ENCODE data around the gene PTAR1. TPM values are rescaled to one million over a fixed set of nuclear protein-coding genes. Genes with fewer than 3 reads are reported as not detected.

The PTAR1 gene
- total and polyA plus RNA-seq, 10 donors: 6.3 to 122 (median 56.5) TPM

DNA sequence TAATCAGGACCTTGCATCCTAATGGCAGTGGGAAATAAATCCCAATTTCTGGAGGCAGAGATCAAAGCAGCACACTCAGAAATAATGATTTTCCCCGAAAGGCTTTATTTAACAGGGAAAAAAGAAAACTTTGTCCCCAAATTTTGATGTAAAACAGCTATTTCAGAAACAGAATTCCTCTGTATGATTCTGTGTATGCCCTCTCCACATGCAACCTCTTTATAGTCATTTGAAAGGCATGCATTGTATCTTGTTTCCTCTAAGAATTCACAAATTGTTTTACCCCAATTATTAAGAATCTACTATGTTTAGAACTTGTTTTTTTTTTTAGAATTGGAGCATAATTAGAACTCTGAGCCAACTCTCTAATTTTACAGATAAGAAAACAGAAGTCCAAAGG, 2.7 kb upstream of the PTAR1 start:
- TF ChIP-seq POLR2A (IDR thresholded peaks at IDR 0.05) (no peak), CTCF (IDR thresholded peaks at IDR 0.05 in 8 of 11, conservative IDR thresholded peaks at IDR 0.05 in 3 of 11) (no peak), POLR2AphosphoS5 (IDR thresholded peaks at IDR 0.05) (no peak)
- H3K36me3 ChIP-seq: no peaks in the 10 kb centered on the region
- no peaks in the 10 kb centered on the region for H3K9me3 ChIP-seq
- peaks cover 11 to 23% (median 19%) of the 10 kb centered on the region in 6 donors for H3K4me1 ChIP-seq
- DNase-seq: no peak
- 90 to 98% (median 91%) methylated on average over 1 of the region's 1 CpG for WGBS, 5 donors
- intact Hi-C loops (cut with DNase I; ENCODE audit: low total_unique reads): no loop called here
- no peak overlapping the region for H3K4me3 ChIP-seq
- no peaks in the 10 kb centered on the region for H3K27me3 ChIP-seq (replicated peaks in 1 of 7)
- H3K27ac ChIP-seq: no peak overlapping the region

GRCh38 chr9:69760278-69760610, 433 bp upstream of the PTAR1 start:
- WGBS, 5 donors: 15 to 31% (median 24%) methylated on average over 6 to 7 of the region's 7 CpGs
- H3K4me3 ChIP-seq: peak overlapping the region; percentile 41 to 97 (median 76)
- intact Hi-C loops (cut with DNase I; ENCODE audit: low total_unique reads): no loop called here
- no peaks in the 10 kb centered on the region for H3K36me3 ChIP-seq
- TF ChIP-seq CTCF (IDR thresholded peaks at IDR 0.05 in 8 of 11, conservative IDR thresholded peaks at IDR 0.05 in 3 of 11) (no peak), POLR2A (IDR thresholded peaks at IDR 0.05) (no peak), POLR2AphosphoS5 (IDR thresholded peaks at IDR 0.05) (no peak)
- peaks cover 11 to 46% (median 30%) of the 10 kb centered on the region in 6 donors for H3K4me1 ChIP-seq
- H3K9me3 ChIP-seq: no peaks in the 10 kb centered on the region
- no peak for DNase-seq
- H3K27ac ChIP-seq: peak overlapping the region; percentile 92 to 100 (median 98)
- no peaks in the 10 kb centered on the region for H3K27me3 ChIP-seq (replicated peaks in 1 of 7)

GRCh38 chr9:69759021-69759420, 790 bp downstream of the PTAR1 start:
- DNase-seq: no peak
- intact Hi-C loops (cut with DNase I; ENCODE audit: low total_unique reads): no loop called here
- TF ChIP-seq POLR2AphosphoS5 (IDR thresholded peaks at IDR 0.05) (no peak), CTCF (IDR thresholded peaks at IDR 0.05 in 8 of 11, conservative IDR thresholded peaks at IDR 0.05 in 3 of 11) (no peak), POLR2A (IDR thresholded peaks at IDR 0.05) (no peak)
- H3K4me1 ChIP-seq: peaks cover 11 to 53% (median 32%) of the 10 kb centered on the region in 6 donors
- H3K36me3 ChIP-seq: no peaks in the 10 kb centered on the region
- H3K4me3 ChIP-seq: peak overlapping the region; percentile 66 to 97 (median 78)
- H3K9me3 ChIP-seq: no peaks in the 10 kb centered on the region
- H3K27ac ChIP-seq: peak overlapping the region; percentile 92 to 100 (median 98)
- whole genome bisulfite sequencing, 5 donors: 0 to 2% (median 1%) methylated on average over 5 of the region's 5 CpGs
- no peaks in the 10 kb centered on the region for H3K27me3 ChIP-seq (replicated peaks in 1 of 7)

GRCh38 chr9:69757996-69758675, 1.7 kb downstream of the PTAR1 start:
- Histone ChIP-seq H3K36me3 (peaks cover 0 to 5% (median 0%) of the 10 kb centered on the region in 6 donors), H3K4me1 (peaks cover 11 to 62% (median 32%) of the 10 kb centered on the region in 6 donors), H3K27ac (peak overlapping the region in 2 of 8 donors; percentile 97 to 98), H3K4me3 (peak overlapping the region in 5 of 8 donors; percentile 66 to 97 (median 74)), H3K27me3 (replicated peaks in 1 of 7) (no peaks in the 10 kb centered on the region), H3K9me3 (no peaks in the 10 kb centered on the region)
- intact Hi-C loops (cut with DNase I; ENCODE audit: low total_unique reads): no loop called here
- no peak for DNase-seq
- TF ChIP-seq POLR2AphosphoS5 (IDR thresholded peaks at IDR 0.05) (no peak), POLR2A (IDR thresholded peaks at IDR 0.05) (no peak), CTCF (IDR thresholded peaks at IDR 0.05 in 8 of 11, conservative IDR thresholded peaks at IDR 0.05 in 3 of 11) (no peak)
- 68 to 79% (median 72%) methylated on average over 6 of the region's 6 CpGs for WGBS, 5 donors
